WTC11 (cell line): ENCODE results near the gene ZNF280D. TPM values are rescaled to one million over a fixed set of nuclear protein-coding genes. Genes with fewer than 3 reads are reported as not detected.

ENCODE experiments used
- ATF2 ChIP-seq: sonication (generic); formaldehyde crosslinking; IDR thresholded peaks from 2 replicates; pipeline ENCODE4 v1.8.1; 2022; ENCODE audit warnings: low read depth, missing genetic modification reagents, borderline replicate concordance
- FOXJ3 ChIP-seq: sonication (generic); formaldehyde crosslinking; IDR thresholded peaks from 2 replicates; pipeline ENCODE4 v1.9.0; 2021; ENCODE audit warnings: missing genetic modification reagents, mild to moderate bottlenecking, borderline replicate concordance
- FOXP4 ChIP-seq: sonication (generic); formaldehyde crosslinking; IDR thresholded peaks from 2 replicates; pipeline ENCODE4 v1.8.0; 2022; ENCODE audit warnings: mild to moderate bottlenecking, missing genetic modification reagents
- KAT7 ChIP-seq: sonication (generic); formaldehyde crosslinking; IDR thresholded peaks from 2 replicates; pipeline ENCODE4 v1.8.1; 2023; ENCODE audit warnings: missing genetic modification reagents, mild to moderate bottlenecking, borderline replicate concordance
- NFATC4 ChIP-seq: fragments of 250-450 bp; sonication (Bioruptor Pico); IDR thresholded peaks from 2 replicates; pipeline ENCODE4 v1.9.0; 2021; ENCODE audit warnings: mild to moderate bottlenecking
- SMAD4 ChIP-seq: sonication (generic); formaldehyde crosslinking; IDR thresholded peaks from 2 replicates; pipeline ENCODE4 v1.8.0; 2022; ENCODE audit warnings: mild to moderate bottlenecking, missing genetic modification reagents
- ZBTB43 ChIP-seq: sonication (generic); formaldehyde crosslinking; IDR thresholded peaks from 2 replicates; pipeline ENCODE4 v1.8.1; 2023; ENCODE audit warnings: mild to moderate bottlenecking, missing genetic modification reagents
- ZNF138 ChIP-seq: sonication (generic); formaldehyde crosslinking; conservative IDR thresholded peaks from 2 replicates; pipeline ENCODE4 v1.8.1; 2022; ENCODE audit warnings: mild to moderate bottlenecking, moderate library complexity, missing genetic modification reagents
- ZNF263 ChIP-seq: sonication (generic); formaldehyde crosslinking; IDR thresholded peaks from 2 replicates; pipeline ENCODE4 v1.8.1; 2022; ENCODE audit warnings: low read depth, mild to moderate bottlenecking, moderate library complexity, missing genetic modification reagents
- ZNF281 ChIP-seq: sonication (generic); formaldehyde crosslinking; IDR thresholded peaks from 2 replicates; pipeline ENCODE4 v1.8.0; 2023; ENCODE audit warnings: mild to moderate bottlenecking, missing genetic modification reagents
- total RNA-seq: library from RNA; stranded (reverse); gene quantifications from 3 replicates; pipeline ENCODE4 v1.2.3, GENCODE V29; 2021
- TF ChIP-seq, protein P1 (sequence below): fragments of 250-450 bp; sonication (Bioruptor Pico); IDR thresholded peaks from 2 replicates; pipeline ENCODE4 v1.9.0; 2021; ENCODE audit warnings: mild to moderate bottlenecking
- TF ChIP-seq, protein P2 (sequence below): sonication (generic); formaldehyde crosslinking; IDR thresholded peaks from 2 replicates; pipeline ENCODE4 v1.8.0; 2023; ENCODE audit warnings: missing genetic modification reagents
- TF ChIP-seq, protein P3 (sequence below): sonication (generic); formaldehyde crosslinking; IDR thresholded peaks from 2 replicates; pipeline ENCODE4 v1.8.1; 2023; ENCODE audit warnings: mild to moderate bottlenecking, moderate library complexity, missing genetic modification reagents
- TF ChIP-seq, protein P4 (sequence below): sonication (generic); formaldehyde crosslinking; IDR thresholded peaks from 2 replicates; pipeline ENCODE4 v1.8.0; 2022; ENCODE audit warnings: mild to moderate bottlenecking, missing genetic modification reagents

ZNF280D gene
- total RNA-seq, 1 experiment from 2014 or later, result 25.7 TPM

- TF ChIP-seq, protein P1, sequence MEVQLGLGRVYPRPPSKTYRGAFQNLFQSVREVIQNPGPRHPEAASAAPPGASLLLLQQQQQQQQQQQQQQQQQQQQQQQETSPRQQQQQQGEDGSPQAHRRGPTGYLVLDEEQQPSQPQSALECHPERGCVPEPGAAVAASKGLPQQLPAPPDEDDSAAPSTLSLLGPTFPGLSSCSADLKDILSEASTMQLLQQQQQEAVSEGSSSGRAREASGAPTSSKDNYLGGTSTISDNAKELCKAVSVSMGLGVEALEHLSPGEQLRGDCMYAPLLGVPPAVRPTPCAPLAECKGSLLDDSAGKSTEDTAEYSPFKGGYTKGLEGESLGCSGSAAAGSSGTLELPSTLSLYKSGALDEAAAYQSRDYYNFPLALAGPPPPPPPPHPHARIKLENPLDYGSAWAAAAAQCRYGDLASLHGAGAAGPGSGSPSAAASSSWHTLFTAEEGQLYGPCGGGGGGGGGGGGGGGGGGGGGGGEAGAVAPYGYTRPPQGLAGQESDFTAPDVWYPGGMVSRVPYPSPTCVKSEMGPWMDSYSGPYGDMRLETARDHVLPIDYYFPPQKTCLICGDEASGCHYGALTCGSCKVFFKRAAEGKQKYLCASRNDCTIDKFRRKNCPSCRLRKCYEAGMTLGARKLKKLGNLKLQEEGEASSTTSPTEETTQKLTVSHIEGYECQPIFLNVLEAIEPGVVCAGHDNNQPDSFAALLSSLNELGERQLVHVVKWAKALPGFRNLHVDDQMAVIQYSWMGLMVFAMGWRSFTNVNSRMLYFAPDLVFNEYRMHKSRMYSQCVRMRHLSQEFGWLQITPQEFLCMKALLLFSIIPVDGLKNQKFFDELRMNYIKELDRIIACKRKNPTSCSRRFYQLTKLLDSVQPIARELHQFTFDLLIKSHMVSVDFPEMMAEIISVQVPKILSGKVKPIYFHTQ (CRISPR knock-in tag), result no peak
- TF ChIP-seq SMAD4 (CRISPR knock-in tag), result no peak
- TF ChIP-seq ZNF263 (CRISPR knock-in tag), result no peak
- TF ChIP-seq, protein P2, sequence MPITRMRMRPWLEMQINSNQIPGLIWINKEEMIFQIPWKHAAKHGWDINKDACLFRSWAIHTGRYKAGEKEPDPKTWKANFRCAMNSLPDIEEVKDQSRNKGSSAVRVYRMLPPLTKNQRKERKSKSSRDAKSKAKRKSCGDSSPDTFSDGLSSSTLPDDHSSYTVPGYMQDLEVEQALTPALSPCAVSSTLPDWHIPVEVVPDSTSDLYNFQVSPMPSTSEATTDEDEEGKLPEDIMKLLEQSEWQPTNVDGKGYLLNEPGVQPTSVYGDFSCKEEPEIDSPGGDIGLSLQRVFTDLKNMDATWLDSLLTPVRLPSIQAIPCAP, result no peak
- no peak for TF ChIP-seq ZNF281 (CRISPR knock-in tag)
- no peak for TF ChIP-seq FOXJ3 (CRISPR knock-in tag)
- TF ChIP-seq KAT7, result no peak
- no peak for TF ChIP-seq NFATC4 (CRISPR knock-in tag)
- TF ChIP-seq ZNF138, result no peak
- TF ChIP-seq ATF2 (CRISPR knock-in tag), result no peak
- TF ChIP-seq FOXP4 (CRISPR knock-in tag), result no peak
- TF ChIP-seq, protein P3, sequence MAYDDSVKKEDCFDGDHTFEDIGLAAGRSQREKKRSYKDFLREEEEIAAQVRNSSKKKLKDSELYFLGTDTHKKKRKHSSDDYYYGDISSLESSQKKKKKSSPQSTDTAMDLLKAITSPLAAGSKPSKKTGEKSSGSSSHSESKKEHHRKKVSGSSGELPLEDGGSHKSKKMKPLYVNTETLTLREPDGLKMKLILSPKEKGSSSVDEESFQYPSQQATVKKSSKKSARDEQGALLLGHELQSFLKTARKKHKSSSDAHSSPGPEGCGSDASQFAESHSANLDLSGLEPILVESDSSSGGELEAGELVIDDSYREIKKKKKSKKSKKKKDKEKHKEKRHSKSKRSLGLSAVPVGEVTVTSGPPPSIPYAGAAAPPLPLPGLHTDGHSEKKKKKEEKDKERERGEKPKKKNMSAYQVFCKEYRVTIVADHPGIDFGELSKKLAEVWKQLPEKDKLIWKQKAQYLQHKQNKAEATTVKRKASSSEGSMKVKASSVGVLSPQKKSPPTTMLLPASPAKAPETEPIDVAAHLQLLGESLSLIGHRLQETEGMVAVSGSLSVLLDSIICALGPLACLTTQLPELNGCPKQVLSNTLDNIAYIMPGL (CRISPR knock-in tag), result no peak
- TF ChIP-seq ZBTB43 (CRISPR knock-in tag), result no peak
- TF ChIP-seq, protein P4, sequence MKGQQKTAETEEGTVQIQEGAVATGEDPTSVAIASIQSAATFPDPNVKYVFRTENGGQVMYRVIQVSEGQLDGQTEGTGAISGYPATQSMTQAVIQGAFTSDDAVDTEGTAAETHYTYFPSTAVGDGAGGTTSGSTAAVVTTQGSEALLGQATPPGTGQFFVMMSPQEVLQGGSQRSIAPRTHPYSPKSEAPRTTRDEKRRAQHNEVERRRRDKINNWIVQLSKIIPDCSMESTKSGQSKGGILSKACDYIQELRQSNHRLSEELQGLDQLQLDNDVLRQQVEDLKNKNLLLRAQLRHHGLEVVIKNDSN (CRISPR knock-in tag), result no peak
Measured at GRCh38 chr15:56683908-56684307, 49.4 kb downstream of the ZNF280D start (continued).
